DMS 273 (cell line): ENCODE data around the gene MAP3K12.
A peak's percentile ranks its signal among the peaks of the same experiment; 100 is the strongest.
"Not testable (repeated sequence)": the region's sequence is repeated elsewhere in the genome, so short reads cannot be mapped to it uniquely, and the experiment has no call there.

Experiments used
- DNase-seq: peaks from one replicate; lab custom pipeline; 2025; ENCODE audit not compliant: unreplicated experiment; lab: John Stamatoyannopoulos, UW

The MAP3K12 gene, protein sequence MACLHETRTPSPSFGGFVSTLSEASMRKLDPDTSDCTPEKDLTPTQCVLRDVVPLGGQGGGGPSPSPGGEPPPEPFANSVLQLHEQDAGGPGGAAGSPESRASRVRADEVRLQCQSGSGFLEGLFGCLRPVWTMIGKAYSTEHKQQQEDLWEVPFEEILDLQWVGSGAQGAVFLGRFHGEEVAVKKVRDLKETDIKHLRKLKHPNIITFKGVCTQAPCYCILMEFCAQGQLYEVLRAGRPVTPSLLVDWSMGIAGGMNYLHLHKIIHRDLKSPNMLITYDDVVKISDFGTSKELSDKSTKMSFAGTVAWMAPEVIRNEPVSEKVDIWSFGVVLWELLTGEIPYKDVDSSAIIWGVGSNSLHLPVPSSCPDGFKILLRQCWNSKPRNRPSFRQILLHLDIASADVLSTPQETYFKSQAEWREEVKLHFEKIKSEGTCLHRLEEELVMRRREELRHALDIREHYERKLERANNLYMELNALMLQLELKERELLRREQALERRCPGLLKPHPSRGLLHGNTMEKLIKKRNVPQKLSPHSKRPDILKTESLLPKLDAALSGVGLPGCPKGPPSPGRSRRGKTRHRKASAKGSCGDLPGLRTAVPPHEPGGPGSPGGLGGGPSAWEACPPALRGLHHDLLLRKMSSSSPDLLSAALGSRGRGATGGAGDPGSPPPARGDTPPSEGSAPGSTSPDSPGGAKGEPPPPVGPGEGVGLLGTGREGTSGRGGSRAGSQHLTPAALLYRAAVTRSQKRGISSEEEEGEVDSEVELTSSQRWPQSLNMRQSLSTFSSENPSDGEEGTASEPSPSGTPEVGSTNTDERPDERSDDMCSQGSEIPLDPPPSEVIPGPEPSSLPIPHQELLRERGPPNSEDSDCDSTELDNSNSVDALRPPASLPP

DNA sequence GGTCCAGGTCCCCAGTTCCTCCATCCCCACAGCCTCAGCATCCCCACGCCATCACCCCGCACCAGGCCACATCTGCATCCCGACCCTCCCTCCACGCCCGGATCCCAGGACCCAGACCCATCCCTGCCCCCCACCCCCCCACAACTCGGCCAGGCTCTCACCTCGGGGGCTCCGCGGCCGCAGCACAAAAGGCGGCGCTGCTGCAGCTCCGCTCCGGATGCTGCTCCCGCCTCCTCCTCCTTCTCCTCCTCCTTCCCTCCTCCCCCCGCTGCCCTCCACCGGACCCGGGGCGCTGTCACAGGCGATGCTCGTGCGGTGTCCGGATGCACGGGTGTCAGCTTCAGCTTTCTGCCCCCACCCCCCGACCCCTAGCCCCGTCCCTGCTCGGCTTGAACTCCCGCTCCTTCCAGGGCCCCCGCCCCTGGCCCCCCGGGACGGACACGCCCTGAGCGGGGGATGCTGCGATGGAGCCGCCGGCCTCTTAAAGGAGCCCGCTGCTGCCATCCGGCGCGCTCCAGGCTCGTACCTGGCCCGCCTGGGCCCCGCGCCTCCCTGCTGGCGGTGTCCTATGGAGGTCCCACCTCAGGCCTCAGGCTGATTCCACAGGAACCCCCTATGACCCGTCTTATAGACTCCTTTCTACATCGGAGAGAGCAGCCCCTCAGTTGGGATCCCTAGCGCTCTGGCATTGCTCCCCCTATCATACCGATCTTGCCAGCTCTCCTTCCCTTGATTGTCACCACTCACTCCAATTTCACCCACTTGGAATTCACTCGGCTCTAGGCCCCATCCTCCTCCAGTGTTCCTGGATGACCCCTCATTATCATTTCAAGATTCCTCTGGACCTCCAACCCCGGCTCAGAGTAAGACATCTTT lies at the start of gene MAP3K12:
TSS of gene MAP3K12 (minus strand) at position 193 of the 876 bp plus-strand sequence. CDS start 12,067 bp downstream, outside the sequence.
- peak; percentile 67 for DNase-seq

DNA sequence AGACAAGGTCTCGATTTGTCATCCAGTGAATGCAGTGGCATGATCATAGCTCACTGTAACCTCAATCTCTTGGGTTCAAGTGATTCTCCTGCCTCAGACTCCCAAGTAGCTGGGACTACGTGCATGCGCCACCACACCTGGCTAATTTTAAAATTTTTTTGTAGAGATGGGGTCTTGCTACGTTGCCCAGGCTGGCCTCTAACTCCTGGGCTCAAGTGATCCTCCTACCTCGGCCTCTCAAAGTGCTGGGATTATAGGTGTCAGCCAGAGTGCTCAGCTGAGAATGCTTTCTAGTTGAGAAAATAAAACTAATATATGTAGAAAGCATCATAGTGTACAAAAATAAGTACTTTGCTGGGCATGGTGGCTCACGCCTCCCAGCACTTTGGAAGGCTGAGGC lies 49.1 kb upstream of the MAP3K12 start:
- not testable (repeated sequence) for DNase-seq

DNA sequence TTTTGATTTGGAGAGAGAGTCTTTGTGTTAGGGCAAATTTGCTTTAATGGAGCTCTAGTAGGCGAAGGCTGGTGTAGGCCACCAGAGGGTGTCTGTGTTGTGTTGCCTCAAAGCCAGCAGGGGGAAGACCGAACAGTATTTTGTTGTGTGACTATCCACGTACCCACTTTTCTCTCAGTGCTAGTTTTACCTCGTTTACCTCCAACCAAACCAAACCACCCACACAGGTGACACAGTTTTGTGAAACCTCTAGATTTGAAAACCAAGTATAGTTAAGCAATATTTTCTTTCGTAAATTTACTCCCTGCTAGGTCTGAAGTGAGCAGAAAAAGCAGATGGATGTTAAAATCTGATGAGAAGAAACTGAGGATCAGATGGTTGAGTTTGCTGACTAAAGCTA lies 44.3 kb upstream of the MAP3K12 start:
- peak; percentile 70 for DNase-seq

DNA sequence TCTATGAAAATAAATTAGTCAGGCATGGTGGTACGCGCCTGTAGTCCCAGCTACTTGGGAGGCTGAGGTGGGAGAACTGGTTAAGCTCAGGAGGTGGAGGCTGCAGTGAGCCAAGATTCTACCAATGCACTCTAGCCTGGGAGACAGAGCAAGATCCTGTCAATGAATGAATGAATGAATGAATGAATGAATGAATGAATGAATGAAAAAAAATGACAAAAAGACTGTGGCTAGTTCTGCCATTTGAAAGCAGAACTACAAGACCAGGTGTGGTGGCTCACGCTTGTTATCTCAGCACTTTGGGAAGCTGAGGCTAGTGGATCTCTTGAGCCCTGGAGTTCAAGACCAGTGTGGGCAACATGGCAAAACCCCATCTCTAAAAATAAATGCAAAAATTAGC lies 40.3 kb upstream of the MAP3K12 start:
- DNase-seq, result no peak

DNA sequence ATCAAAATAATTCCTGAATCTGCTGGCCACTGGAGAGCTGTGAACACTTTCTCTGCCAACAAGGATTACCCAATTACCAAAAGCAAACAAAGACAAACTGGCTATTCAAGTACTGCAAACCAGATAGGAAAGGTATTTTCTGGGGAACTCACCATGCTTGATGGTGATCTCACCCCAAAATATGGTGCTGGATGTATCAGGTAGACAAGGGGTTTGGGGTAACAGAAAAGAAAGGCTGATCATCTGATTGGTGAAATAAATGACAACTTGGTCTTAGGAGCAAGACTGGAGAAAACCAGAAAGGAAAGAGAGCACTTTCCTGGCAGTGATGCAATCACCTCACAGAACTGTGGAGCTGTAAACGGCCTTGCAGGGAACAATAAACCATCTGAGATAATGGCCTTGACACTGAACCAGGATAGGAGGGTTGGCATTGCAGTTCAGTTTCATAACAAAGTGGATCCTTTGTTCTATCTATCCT lies 39.0 kb upstream of the MAP3K12 start:
- no peak for DNase-seq

DNA sequence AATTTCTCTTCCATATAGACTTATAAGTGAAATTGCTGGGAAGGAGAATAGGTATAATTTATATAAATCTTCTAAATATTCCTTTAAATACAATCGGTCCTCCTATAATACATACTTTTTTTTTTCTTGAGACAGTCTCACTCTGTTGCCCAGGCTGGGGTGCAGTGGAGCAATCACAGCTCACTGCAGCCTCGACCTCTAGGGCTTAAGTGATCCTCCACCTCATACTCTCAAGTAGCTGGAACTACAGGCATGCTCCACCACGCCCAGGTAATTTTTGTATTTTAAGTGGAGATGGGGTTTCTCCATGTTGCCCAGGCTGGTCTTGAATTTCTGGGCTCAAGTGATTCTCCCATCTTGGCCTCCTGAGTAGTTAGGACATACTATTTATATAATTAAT lies 37.7 kb upstream of the MAP3K12 start:
- DNase-seq, result no peak

DNA sequence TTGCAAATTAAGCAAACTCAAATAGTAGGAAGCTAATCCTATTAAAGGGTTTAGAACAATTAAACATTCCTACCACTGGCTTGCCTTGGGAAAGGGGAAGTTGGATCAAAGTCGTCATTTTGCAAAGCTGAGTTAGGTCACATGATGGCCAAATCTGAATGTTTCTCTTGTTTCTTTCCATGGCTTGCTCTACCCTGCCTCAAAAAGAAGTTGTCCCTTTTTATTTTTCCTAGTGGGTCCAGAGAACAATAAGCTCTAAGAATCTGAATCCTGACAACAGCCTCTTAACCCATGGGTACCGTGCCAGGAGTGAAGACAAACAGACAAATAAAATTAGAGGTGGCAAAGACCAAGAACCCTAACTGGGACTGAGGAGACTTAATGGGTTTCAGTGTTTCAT lies 34.2 kb upstream of the MAP3K12 start:
- no peak for DNase-seq

DNA sequence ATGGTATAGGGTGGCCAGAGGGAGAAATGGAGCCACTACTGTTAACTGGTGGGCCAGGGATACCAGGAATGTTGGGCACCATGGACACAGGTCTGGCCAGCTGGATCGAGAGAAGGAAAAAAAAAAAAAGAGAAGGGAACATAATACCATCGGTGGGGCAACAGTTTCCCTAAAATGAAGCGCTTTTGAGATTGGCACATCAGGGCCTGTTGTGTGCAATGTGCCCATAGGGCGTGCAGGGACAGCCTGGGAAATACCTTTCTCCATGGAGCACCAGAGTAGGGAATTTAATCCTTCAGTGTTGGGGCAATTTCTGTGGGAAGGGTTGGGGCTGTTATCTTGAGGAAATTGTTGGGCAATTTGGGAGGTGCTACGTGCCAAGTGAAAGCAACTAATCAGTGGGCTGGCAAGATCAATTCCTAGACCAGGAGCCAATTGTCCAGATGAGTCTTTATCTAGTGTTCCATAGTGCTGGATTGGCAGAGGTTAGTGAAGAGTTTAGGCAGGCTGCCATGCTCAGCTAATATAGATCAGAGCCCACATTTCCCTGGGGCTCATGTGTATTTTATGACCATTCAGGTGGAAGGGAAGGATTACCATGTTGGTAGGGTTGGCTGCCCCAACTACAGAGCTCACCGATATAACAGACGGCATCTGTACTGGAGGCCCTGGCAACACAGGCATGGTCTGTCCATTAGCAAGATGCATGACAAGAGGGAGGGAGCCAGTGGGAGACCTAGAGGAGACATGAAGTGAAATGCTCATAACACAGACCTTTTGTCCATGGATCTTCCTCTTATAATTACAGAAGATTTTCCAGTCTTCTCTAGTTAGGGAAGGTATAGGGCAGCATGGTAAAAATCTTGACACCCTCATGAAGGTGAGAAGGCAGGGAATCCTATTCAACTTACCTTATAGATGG lies 33.5 kb upstream of the MAP3K12 start:
- DNase-seq, result peak; percentile 81

DNA sequence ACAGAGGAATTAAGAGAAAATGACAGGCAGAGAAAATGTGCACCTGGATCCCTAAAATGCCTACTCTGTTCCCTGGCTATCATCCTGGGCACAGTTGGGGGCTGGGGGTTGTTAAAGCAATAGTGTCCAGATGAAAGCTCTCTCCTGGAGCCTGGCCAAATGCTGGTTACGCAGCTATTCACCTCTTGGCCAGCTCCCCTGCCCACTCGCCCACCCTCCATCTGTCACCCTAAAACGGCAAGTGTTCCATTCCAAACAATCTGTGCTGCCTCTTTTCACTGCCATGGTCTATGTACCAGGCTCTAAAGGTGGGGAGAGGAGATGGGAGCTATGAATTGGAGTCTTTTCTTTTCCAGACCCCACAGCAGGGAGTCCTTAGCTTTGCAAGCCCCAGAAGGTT lies 32.8 kb upstream of the MAP3K12 start:
- peak; percentile 89 for DNase-seq

DNA sequence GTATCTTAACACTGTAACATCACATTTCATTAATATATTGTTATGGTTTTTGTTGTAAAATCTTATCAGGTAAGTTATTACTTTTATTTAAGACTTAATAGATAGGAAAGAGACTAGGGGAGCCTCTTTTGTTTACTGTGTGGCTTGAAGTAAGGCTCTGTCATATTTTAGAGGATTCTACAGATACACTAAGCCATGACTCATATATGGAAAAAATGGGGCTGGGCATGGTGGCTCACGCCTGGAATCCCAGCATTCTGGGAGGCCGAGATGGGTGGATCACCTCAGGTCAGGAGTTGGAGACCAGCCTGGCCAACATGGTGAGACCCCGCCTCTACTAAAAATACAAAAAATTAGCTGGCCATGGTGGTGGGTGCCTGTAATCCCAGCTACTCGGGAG lies 31.7 kb upstream of the MAP3K12 start:
- no peak for DNase-seq

DNA sequence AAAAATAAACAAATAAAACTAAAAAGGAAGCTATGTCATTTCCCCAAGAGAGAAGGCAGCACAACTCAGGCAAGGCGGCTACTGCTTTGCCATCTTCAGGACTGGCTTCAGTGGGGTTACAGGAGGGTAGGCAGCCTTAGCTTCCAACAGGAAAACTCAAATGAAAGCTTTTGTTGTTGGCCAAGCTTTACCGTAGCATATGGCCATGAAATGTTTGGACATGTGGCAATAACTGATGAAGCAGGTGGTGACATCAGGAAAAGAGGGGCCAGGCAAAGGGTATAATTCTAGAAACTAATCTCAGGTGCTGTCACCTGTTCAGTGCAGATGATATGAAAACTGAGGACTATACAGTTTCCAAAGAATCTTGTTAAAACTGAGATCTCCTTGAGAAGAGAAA lies 30.8 kb upstream of the MAP3K12 start:
- peak; percentile 84 for DNase-seq

DNA sequence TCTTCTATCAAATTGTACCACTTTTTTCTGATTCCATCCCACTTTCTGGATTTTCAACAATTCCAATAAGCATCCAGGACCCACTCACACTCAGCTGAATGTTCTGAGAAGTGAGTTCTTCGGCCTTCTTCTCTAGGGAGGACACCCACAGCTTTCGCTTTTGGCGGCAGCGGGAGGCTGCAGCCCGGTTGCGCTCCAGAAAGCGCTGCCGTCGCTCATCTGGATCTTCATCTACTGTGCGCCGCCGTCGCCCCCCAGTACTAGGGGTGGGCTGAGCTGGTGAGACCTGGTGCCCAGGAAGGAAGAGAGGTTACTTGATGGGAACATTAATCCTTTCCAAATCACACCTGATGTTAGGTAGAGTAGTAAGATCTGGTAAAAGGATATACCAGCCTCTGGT lies 25.2 kb upstream of the MAP3K12 start:
- no peak for DNase-seq

DNA sequence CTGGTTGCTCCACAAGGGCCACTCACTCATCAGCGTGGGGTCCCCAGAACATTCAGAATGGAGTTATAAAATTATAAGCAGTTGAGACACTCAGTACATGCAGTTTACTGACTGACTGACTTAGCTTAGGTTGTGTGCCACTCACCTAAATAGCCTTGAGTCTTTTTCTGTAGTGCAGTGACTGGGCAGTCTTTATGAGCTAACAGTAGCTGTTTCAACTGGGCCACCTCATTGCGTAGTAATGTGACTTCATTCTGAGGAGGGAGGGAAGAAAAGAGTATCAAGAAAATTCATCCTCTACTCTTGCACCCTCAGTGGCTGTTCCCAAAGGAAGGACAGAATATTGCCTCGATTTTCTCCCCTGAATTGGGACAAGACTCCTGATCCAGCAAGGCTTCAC lies 23.9 kb upstream of the MAP3K12 start:
- no peak for DNase-seq

DNA sequence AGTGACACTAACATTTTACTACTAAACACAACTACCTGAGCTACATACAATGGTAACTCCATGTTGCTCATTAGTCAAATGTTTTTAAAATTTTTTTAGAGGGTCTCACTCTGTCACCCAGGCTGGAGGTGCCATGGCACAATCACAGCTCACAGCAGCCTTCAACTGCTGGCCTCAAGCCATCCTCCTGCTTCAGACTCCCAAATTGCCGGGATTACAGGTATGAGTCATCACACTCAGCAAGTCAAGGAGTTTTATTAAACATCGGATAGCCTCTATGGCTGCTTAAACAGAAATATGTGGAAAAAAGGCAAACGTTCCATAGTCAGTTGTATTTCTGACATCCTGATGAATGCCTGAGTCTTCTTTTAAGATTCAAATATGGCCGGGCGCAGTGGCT lies 19.1 kb upstream of the MAP3K12 start:
- DNase-seq, result no peak

DNA sequence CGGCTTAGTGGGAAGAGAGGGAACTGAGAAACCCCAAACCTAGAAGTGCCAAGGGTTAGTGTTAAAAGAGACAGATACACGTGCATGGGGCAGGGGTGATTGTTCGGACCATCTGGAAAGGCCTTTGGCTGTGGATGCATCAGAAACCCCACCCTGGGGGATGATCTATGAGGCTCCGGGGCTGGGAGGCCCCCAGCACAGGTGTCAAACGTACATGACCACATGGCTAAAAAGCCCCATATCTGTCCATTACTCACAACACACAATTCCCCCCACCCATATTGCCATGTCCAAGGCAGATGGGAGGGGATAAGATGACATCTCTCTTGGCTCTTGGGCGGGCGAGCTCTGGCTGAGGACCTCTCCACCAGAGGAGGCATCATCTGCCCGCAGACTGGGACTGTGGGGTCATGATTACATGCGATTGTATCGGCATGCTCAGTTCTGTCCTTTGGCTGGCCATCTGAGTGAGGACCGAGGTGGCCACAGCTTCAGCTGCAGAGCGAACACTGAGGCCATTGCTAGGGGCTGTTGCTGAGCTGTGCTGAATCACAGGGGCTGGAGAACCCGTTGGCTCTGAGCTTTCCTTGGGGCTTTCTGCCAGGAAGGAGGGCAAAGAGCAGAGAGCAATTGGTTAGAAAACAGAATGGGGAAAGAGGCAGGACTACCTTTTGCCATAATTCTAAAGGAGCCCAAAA lies 17.6 kb upstream of the MAP3K12 start:
- no peak for DNase-seq

DNA sequence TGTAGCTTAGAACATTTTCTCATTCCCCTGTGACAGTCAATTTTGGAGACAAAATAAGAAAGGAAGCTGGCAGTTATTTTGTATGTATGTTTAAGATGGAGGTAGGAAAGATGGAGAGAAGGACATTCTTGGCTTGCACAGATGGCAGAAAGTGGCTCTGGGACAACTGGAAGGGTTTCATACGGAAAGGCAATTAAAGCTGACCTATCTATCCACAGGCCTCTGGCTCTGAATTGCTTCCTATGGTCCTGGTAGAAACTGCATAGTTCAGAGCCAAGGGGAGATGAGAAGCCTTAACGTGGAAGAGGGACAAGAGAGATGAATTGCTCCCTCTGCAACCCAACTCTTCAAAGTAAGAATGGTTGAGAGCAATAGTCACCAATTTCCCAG lies 16.0 kb upstream of the MAP3K12 start:
- DNase-seq, result no peak

DNA sequence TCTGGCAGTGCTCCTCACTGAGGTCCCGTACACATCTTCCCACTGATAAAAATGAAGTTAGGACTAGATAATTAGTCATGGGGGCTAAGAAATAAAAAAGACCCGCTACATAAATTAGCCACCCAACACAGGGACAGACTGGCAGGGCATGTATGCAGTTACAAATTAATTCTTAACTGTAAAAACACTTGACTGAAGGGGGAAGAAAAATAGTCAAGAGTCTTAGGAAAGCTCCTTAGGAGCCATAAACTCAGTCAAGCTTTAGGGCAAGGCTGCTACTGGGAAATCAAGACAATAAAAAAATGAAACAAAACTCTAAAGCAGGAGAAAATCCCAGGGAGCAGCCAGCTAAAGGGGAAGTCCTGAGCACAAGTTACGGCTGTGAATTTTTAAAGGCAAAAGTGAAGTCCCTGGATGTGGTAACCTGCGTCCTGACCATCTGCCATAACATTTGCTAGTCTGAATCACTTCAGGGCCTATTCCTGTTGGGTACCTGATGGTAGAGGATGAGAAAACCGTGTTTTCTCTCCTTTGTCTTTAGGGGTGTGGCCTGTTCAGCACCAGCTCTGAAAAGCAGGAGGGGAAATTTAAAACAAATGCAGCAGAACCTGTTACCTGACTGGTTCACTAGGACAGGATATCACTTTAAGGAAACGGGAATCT lies 15.5 kb upstream of the MAP3K12 start:
- DNase-seq, result peak; percentile 74

DNA sequence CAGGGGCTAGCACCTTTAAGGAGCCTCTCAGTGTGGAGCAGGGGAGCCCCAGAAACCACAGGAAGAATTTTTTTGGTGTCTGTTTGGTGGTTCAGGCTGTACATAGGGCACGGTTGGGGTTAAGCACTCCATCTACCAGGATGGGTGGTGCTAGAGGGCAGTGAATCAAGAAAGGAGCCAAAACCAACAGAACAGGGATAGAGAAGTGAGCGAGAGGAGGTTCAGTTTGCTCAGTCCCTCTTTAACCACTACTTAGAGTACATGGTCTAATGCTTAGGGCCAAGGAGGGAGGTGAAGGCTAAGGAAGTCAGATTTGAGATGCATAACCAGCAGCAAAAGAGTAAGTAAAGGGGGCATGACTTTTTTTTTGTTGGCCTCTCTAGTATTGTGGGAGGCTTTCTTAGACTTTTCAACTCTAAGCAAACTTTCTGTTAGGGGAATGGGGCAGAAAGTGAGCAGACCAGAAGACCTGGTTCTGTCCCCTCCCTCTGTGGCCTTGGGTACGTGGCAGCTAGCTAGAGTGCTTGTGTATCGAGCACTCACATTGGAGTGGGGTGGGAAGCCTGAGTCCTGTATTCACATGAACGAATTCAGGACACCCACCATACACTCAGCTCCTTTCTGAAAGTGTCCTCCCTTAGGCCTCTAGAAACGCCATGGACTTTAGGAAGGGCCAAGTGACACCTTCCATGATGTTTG lies 14.6 kb upstream of the MAP3K12 start:
- DNase-seq, result no peak
